Thyroid gland (tissue), 4 donors: ENCODE results near the gene PHPT1.
"Not testable (repeated sequence)": the region's sequence is repeated elsewhere in the genome, so short reads cannot be mapped to it uniquely, and the experiment has no call there.

Experiments used
- POLR2A ChIP-seq, 2 donors: fragments of 450-650 bp; IDR thresholded peaks; one replicate each; pipeline ENCODE4 v1.6.1; 2017; ENCODE audit warnings: antibody characterized with exemption in 2 of 2, mild to moderate bottlenecking in 2 of 2, moderate library complexity in 1 of 2
- TF ChIP-seq, protein P1 (sequence below), 6 experiments: fragments of 200-600 bp in 3 of 6; fragments of 450-650 bp in 3 of 6; sonication (generic) in 3 of 6; IDR thresholded peaks; one replicate each; pipeline ENCODE4 v1.5.1; 2016 to 2019; ENCODE audit warnings: antibody characterized with exemption in 6 of 6, mild to moderate bottlenecking in 2 of 6, inconsistent platforms in 1 of 6, moderate library complexity in 1 of 6

DNA sequence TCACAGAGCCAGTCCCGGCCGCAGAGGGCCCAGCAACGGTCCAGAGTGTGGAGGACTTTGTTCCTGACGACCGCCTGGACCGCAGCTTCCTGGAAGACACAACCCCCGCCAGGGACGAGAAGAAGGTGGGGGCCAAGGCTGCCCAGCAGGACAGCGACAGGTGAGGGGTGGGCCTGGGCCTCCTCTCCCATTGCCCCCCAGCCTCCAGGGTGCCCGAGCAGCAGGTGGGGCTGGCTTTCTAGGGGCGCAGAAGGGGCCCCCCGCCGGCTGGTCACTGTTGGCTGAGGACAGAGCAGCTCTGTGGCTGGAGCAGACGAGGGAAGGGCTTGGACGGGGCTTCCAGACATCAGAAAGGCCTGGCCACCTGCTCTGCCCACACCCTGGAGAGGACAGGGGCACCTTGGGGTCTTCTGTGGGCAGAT lies 11.3 kb upstream of the PHPT1 start:
- TF ChIP-seq, protein P1, sequence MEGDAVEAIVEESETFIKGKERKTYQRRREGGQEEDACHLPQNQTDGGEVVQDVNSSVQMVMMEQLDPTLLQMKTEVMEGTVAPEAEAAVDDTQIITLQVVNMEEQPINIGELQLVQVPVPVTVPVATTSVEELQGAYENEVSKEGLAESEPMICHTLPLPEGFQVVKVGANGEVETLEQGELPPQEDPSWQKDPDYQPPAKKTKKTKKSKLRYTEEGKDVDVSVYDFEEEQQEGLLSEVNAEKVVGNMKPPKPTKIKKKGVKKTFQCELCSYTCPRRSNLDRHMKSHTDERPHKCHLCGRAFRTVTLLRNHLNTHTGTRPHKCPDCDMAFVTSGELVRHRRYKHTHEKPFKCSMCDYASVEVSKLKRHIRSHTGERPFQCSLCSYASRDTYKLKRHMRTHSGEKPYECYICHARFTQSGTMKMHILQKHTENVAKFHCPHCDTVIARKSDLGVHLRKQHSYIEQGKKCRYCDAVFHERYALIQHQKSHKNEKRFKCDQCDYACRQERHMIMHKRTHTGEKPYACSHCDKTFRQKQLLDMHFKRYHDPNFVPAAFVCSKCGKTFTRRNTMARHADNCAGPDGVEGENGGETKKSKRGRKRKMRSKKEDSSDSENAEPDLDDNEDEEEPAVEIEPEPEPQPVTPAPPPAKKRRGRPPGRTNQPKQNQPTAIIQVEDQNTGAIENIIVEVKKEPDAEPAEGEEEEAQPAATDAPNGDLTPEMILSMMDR (IDR thresholded peaks at IDR 0.05): not testable (repeated sequence)
- not testable (repeated sequence) for TF ChIP-seq POLR2A (IDR thresholded peaks at IDR 0.05)
